Esophagus squamous epithelium (tissue), 5 donors: ENCODE data around the gene YPEL2. TPM values are rescaled to one million over a fixed set of nuclear protein-coding genes. Genes with fewer than 3 reads are reported as not detected.

Source experiments
- DNase-seq: peaks from one replicate; lab custom pipeline; 2025; lab: John Stamatoyannopoulos, UW
- H3K27ac ChIP-seq, 4 donors: fragments of 200-600 bp; sonication (generic); one replicate each; pipeline ENCODE4 v1.5.1; 2016 to 2019; ENCODE audit warnings: mild to moderate bottlenecking in 1 of 4
- H3K27me3 ChIP-seq, 4 donors: fragments of 200-600 bp; sonication (generic); 1 replicate in 3 of 4; 2 replicates in 1 of 4; pipeline versions ENCODE4 v1.5.1 to v1.6.0; 2017 to 2021; ENCODE audit warnings: antibody characterized with exemption in 1 of 4
- H3K36me3 ChIP-seq, 3 donors: fragments of 200-600 bp; sonication (generic); one replicate each; pipeline ENCODE4 v1.5.1; 2016 to 2019
- H3K4me1 ChIP-seq, 3 donors: fragments of 200-600 bp; sonication (generic); one replicate each; pipeline ENCODE4 v1.5.1; 2017 to 2019
- H3K4me3 ChIP-seq, 4 donors: fragments of 200-600 bp; sonication (generic); 1 replicate in 3 of 4; 2 replicates in 1 of 4; pipeline ENCODE4 v1.5.1; 2016 to 2019; ENCODE audit warnings: mild to moderate bottlenecking in 2 of 4, moderate library complexity in 1 of 4
- H3K9me3 ChIP-seq, 3 donors: fragments of 200-600 bp; sonication (generic); one replicate each; pipeline ENCODE4 v1.5.1; 2016 to 2019
- CTCF ChIP-seq, 6 experiments: fragments of 450-650 bp in 4 of 6; fragments of 200-600 bp in 2 of 6; sonication (generic) in 2 of 6; IDR thresholded peaks; one replicate each; pipeline ENCODE4 v1.5.1; 2016 to 2019; ENCODE audit warnings: antibody characterized with exemption in 6 of 6, mild to moderate bottlenecking in 4 of 6, moderate library complexity in 4 of 6
- POLR2A ChIP-seq, 4 donors: fragments of 450-650 bp; IDR thresholded peaks; one replicate each; pipeline ENCODE4 v1.6.1; 2017; ENCODE audit warnings: antibody characterized with exemption in 4 of 4, mild to moderate bottlenecking in 4 of 4, moderate library complexity in 3 of 4
- WGBS, 2 donors: methylation state at CpG; one replicate each; pipeline ENCODE4 v1.1.5; 2018; 5-methylcytosine and 5-hydroxymethylcytosine counted together
- intact Hi-C: fragments of 100-400 bp; cut with DNase I; formaldehyde crosslinking; loops from one replicate; pipeline ENCODE4 v1.15.0; 2022
- small RNA-seq, 4 donors: library from RNA; depleted of rRNA; stranded (forward); fragments of <200 nt; gene quantifications; one replicate each; pipeline ENCODE3, GENCODE V24; 2016
- total RNA-seq, 4 donors: library from RNA; depleted of rRNA; stranded (reverse); fragments of >200 nt; gene quantifications; one replicate each; pipeline ENCODE4 v1.1.0, GENCODE V29; 2016
- donor health status: DM: yes; HTN: yes; CAD: no.

YPEL2 gene
- total RNA-seq, 4 donors from 2014 or later: 5.5 to 18.3 (median 11.2) TPM

- peak overlapping the region; percentile 25 to 75 (median 68) for H3K27ac ChIP-seq
- no peaks in the 10 kb centered on the region for H3K36me3 ChIP-seq
- 1 to 8% methylated on average over 10 of the region's 10 CpGs for WGBS, 2 donors
- no peaks in the 10 kb centered on the region for H3K9me3 ChIP-seq
- peak; percentile 53 for DNase-seq
- intact Hi-C loops: loop anchor here (5.0 kb wide), 1 partner anchor 119 kb away; no protein-coding TSS in a partner anchor
- no peaks in the 10 kb centered on the region for H3K27me3 ChIP-seq
- H3K4me1 ChIP-seq: peaks cover 4 to 43% (median 11%) of the 10 kb centered on the region in 3 donors
- no peak overlapping the region for H3K4me3 ChIP-seq
- TF ChIP-seq CTCF (IDR thresholded peaks at IDR 0.05): peak; percentile 79 to 90 (median 86)
- no peak for TF ChIP-seq POLR2A (IDR thresholded peaks at IDR 0.05)
Observed at GRCh38 chr17:59440757-59441463, 109.5 kb downstream of the YPEL2 start.

- DNase-seq: no peak
- Histone ChIP-seq H3K4me1 (peaks cover 4 to 41% (median 11%) of the 10 kb centered on the region in 3 donors), H3K4me3 (no peak overlapping the region), H3K27me3 (no peaks in the 10 kb centered on the region), H3K27ac (peak overlapping the region in 3 of 4 donors; percentile 62 to 75 (median 67)), H3K9me3 (no peaks in the 10 kb centered on the region), H3K36me3 (no peaks in the 10 kb centered on the region)
- intact Hi-C loops: loop anchor here (5.0 kb wide), 1 partner anchor 119 kb away; no protein-coding TSS in a partner anchor
- 69 to 76% methylated on average over 7 of the region's 7 CpGs for WGBS, 2 donors
- TF ChIP-seq CTCF (IDR thresholded peaks at IDR 0.05) (no peak), POLR2A (IDR thresholded peaks at IDR 0.05) (no peak)
Observed at GRCh38 chr17:59441464-59442096, 110.1 kb downstream of the YPEL2 start.

GRCh38 chr17:59443106-59443505, 111.7 kb downstream of the YPEL2 start:
- Histone ChIP-seq H3K9me3 (no peaks in the 10 kb centered on the region), H3K4me3 (no peak overlapping the region), H3K27ac (no peak overlapping the region), H3K4me1 (peaks cover 4 to 33% (median 11%) of the 10 kb centered on the region in 3 donors), H3K27me3 (no peaks in the 10 kb centered on the region), H3K36me3 (no peaks in the 10 kb centered on the region)
- DNase-seq: no peak
- 74 to 91% methylated on average over 4 of the region's 4 CpGs for WGBS, 2 donors
- no peak for TF ChIP-seq POLR2A (IDR thresholded peaks at IDR 0.05)
- TF ChIP-seq CTCF (IDR thresholded peaks at IDR 0.05): no peak
- intact Hi-C loops: loop anchor here (5.0 kb wide), 1 partner anchor 121 kb away; no protein-coding TSS in a partner anchor

Small RNA genes within 50 kb of the gene (small RNA-seq; reads per million reads assigned to genes)
- 0 to 0.30 (median 0.04) reads per million in 4 donors for gene MIR4729

Other genes with a start within 250 kb of the YPEL2 start
- 10 to 100 TPM in 3 of 4 donors, 1 to 10 TPM in 1; 6.6 to 19.5 (median 17.1) TPM for gene TRIM37, start 224.8 kb upstream of the YPEL2 start, total RNA-seq
- 10 to 100 TPM; 12.5 to 57.2 (median 37.6) TPM for gene SKA2, start 176.5 kb upstream of the YPEL2 start, total RNA-seq
- 10 to 100 TPM in 2 of 4 donors, 1 to 10 TPM in 2; 5.1 to 13.4 (median 9.5) TPM for gene PRR11, start 175.9 kb upstream of the YPEL2 start, total RNA-seq
- gene SMG8, start 121.6 kb upstream of the YPEL2 start, total RNA-seq: 10 to 100 TPM in 3 of 4 donors, 1 to 10 TPM in 1; 5.6 to 14.7 (median 12.6) TPM
- gene GDPD1, start 111.1 kb upstream of the YPEL2 start, total RNA-seq: 1 to 10 TPM in 2 of 4 donors, under 1 TPM in 1, not detected in 1; 0.59 to 2.0 (median 1.9) TPM
- gene DHX40, start 234.0 kb downstream of the YPEL2 start, total RNA-seq: 10 to 100 TPM; 10.5 to 42.0 (median 25.0) TPM